ENCODE results near the gene CERS1.

GRCh38 chr19:18857223-18857622 lies 38.7 kb downstream of the CERS1 start:
- TF ChIP-seq CTCF (IDR thresholded peaks at IDR 0.05) (no peak), POLR2A (IDR thresholded peaks at IDR 0.05) (no peak), EP300 (IDR thresholded peaks at IDR 0.05) (no peak)

All from ovary (tissue), 3 donors.